ENCODE measurements around the gene CSTA. TPM values are rescaled to one million over a fixed set of nuclear protein-coding genes. Genes with fewer than 3 reads are reported as not detected.

The CSTA gene
- total RNA-seq, 2 donors from 2014 or later = 14.5 to 25.7 TPM

DNA sequence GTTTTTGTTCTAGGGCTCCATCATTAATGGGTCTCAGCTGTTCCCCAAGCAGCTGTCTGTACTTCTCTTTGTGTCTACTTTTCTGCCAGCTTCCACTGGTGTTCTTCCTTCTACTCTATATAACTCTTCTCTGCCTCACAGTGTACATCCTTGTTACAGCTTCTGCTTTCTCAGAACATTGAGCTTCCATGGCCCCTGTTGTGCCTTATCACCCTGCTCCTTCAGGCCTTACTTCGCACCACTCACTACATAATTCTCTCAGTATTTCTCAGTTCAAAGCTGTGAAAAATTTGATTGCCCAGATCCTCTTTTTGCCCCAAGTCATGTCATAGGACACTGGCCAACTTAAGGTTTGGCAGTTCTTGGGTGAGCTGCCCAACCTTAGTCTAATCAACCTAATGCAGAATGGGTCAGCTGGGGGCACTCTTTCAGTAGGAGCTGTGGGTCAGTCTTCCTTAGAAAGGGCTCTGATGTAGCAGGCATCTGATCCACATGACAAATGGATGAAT is 28.9 kb downstream of the CSTA start:
- no peaks in the 10 kb centered on the region for H3K9me3 ChIP-seq
- no peak overlapping the region for H3K27ac ChIP-seq
- no peak overlapping the region for H3K4me3 ChIP-seq
- no peaks in the 10 kb centered on the region for H3K36me3 ChIP-seq
- intact Hi-C loops (cut with DNase I) = loop anchor here (10.0 kb wide), 1 partner anchor 89 kb away; no protein-coding TSS in a partner anchor
- 94% methylated on average over 1 of the region's 1 CpG for WGBS
- no peaks in the 10 kb centered on the region for H3K27me3 ChIP-seq (replicated peaks; ENCODE audit: insufficient read depth)
- DNase-seq (ENCODE audit: low spot score) = no peak
- TF ChIP-seq, protein P1, sequence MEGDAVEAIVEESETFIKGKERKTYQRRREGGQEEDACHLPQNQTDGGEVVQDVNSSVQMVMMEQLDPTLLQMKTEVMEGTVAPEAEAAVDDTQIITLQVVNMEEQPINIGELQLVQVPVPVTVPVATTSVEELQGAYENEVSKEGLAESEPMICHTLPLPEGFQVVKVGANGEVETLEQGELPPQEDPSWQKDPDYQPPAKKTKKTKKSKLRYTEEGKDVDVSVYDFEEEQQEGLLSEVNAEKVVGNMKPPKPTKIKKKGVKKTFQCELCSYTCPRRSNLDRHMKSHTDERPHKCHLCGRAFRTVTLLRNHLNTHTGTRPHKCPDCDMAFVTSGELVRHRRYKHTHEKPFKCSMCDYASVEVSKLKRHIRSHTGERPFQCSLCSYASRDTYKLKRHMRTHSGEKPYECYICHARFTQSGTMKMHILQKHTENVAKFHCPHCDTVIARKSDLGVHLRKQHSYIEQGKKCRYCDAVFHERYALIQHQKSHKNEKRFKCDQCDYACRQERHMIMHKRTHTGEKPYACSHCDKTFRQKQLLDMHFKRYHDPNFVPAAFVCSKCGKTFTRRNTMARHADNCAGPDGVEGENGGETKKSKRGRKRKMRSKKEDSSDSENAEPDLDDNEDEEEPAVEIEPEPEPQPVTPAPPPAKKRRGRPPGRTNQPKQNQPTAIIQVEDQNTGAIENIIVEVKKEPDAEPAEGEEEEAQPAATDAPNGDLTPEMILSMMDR (IDR thresholded peaks at IDR 0.05) = no peak
- no peak for TF ChIP-seq POLR2AphosphoS5 (IDR thresholded peaks at IDR 0.05)
- no peak for TF ChIP-seq POLR2A (IDR thresholded peaks at IDR 0.05)
- no peaks in the 10 kb centered on the region for H3K4me1 ChIP-seq (replicated peaks)

GRCh38 chr3:122355612-122356011 is 30.6 kb downstream of the CSTA start:
- no peak for DNase-seq (ENCODE audit: low spot score)
- Histone ChIP-seq H3K4me1 (replicated peaks) (no peaks in the 10 kb centered on the region), H3K27me3 (replicated peaks; ENCODE audit: insufficient read depth) (no peaks in the 10 kb centered on the region), H3K36me3 (no peaks in the 10 kb centered on the region), H3K27ac (no peak overlapping the region), H3K4me3 (no peak overlapping the region), H3K9me3 (no peaks in the 10 kb centered on the region)
- WGBS = 62% methylated on average over 4 of the region's 4 CpGs
- intact Hi-C loops (cut with DNase I) = loop anchor here (5.0 to 10.0 kb wide), 2 partner anchors 91 to 253 kb away; no protein-coding TSS in a partner anchor
- TF ChIP-seq, protein P1 (IDR thresholded peaks at IDR 0.05) = no peak

- Histone ChIP-seq H3K27me3 (replicated peaks; ENCODE audit: insufficient read depth) (no peaks in the 10 kb centered on the region), H3K4me3 (no peak overlapping the region), H3K27ac (no peak overlapping the region), H3K36me3 (no peaks in the 10 kb centered on the region), H3K4me1 (replicated peaks) (no peaks in the 10 kb centered on the region), H3K9me3 (no peaks in the 10 kb centered on the region)
- WGBS = 76% methylated on average over 4 of the region's 4 CpGs
- DNase-seq (ENCODE audit: low spot score) = peak; percentile 51
- TF ChIP-seq, protein P1 (IDR thresholded peaks at IDR 0.05) = peak in 3 of 4 experiments; percentile 53 to 63 (median 55)
- peak; percentile 22 for TF ChIP-seq POLR2AphosphoS5 (IDR thresholded peaks at IDR 0.05)
- no peak for TF ChIP-seq POLR2A (IDR thresholded peaks at IDR 0.05)
- intact Hi-C loops (cut with DNase I) = loop anchor here (5.0 to 10.0 kb wide), 2 partner anchors 92 to 254 kb away; no protein-coding TSS in a partner anchor
Observed at GRCh38 chr3:122356402-122356801, 31.4 kb downstream of the CSTA start.

- no peak overlapping the region for H3K4me3 ChIP-seq
- no peak overlapping the region for H3K27ac ChIP-seq
- intact Hi-C loops (cut with DNase I) = loop anchor here (5.0 to 10.0 kb wide), 2 partner anchors 93 to 256 kb away; no protein-coding TSS in a partner anchor
- no peaks in the 10 kb centered on the region for H3K27me3 ChIP-seq (replicated peaks; ENCODE audit: insufficient read depth)
- no peaks in the 10 kb centered on the region for H3K36me3 ChIP-seq
- WGBS = 41% methylated on average over 2 of the region's 2 CpGs
- H3K4me1 ChIP-seq (replicated peaks) = no peaks in the 10 kb centered on the region
- TF ChIP-seq, protein P1 (IDR thresholded peaks at IDR 0.05) = no peak
- TF ChIP-seq POLR2AphosphoS5 (IDR thresholded peaks at IDR 0.05) (no peak), POLR2A (IDR thresholded peaks at IDR 0.05) (no peak)
- no peak for DNase-seq (ENCODE audit: low spot score)
- no peaks in the 10 kb centered on the region for H3K9me3 ChIP-seq
Observed at GRCh38 chr3:122357828-122358702, 33.0 kb downstream of the CSTA start.
